Measurements from ENCODE around the gene NRG2.

The NRG2 gene

GRCh38 chr5:139911425-139912120, 131.5 kb downstream of the NRG2 start:
- H3K4me1 ChIP-seq (ENCODE audit: control insufficient read depth, insufficient read depth, low read length): peaks cover 1% of the 10 kb centered on the region; the same call in 1 of the 2 replicates
- H3K27me3 ChIP-seq (ENCODE audit: control insufficient read depth, insufficient read depth, low read length): no peaks in the 10 kb centered on the region
- H3K36me3 ChIP-seq (ENCODE audit: control insufficient read depth, insufficient read depth, low read length): no peaks in the 10 kb centered on the region
- no peaks in the 10 kb centered on the region for H3K9me3 ChIP-seq (ENCODE audit: control insufficient read depth, insufficient read depth, low read length)
- no CpG with 5 or more reads among the region's 4 CpGs for WGBS (ENCODE audit: insufficient coverage, insufficient read length)
- DNase-seq (ENCODE audit: low read depth, low spot score): no peak
- H3K4me3 ChIP-seq (ENCODE audit: low read length): no peak overlapping the region
- H3K27ac ChIP-seq (ENCODE audit: low read length): no peak overlapping the region

GRCh38 chr5:139910901-139911300, 132.2 kb downstream of the NRG2 start:
- no peaks in the 10 kb centered on the region for H3K27me3 ChIP-seq (ENCODE audit: control insufficient read depth, insufficient read depth, low read length)
- peaks cover under 1% of the 10 kb centered on the region; the same call in 1 of the 2 replicates for H3K4me1 ChIP-seq (ENCODE audit: control insufficient read depth, insufficient read depth, low read length)
- no peak for DNase-seq (ENCODE audit: low read depth, low spot score)
- no peak overlapping the region for H3K27ac ChIP-seq (ENCODE audit: low read length)
- no peaks in the 10 kb centered on the region for H3K36me3 ChIP-seq (ENCODE audit: control insufficient read depth, insufficient read depth, low read length)
- no peak overlapping the region for H3K4me3 ChIP-seq (ENCODE audit: low read length)
- no CpG with 5 or more reads among the region's 5 CpGs for WGBS (ENCODE audit: insufficient coverage, insufficient read length)
- H3K9me3 ChIP-seq (ENCODE audit: control insufficient read depth, insufficient read depth, low read length): no peaks in the 10 kb centered on the region

GRCh38 chr5:139910036-139910435, 133.1 kb downstream of the NRG2 start:
- H3K9me3 ChIP-seq (ENCODE audit: control insufficient read depth, insufficient read depth, low read length): no peaks in the 10 kb centered on the region
- peaks cover 4% of the 10 kb centered on the region for H3K4me1 ChIP-seq (ENCODE audit: control insufficient read depth, insufficient read depth, low read length)
- peaks cover 3% of the 10 kb centered on the region; the same call in 1 of the 2 replicates for H3K27me3 ChIP-seq (ENCODE audit: control insufficient read depth, insufficient read depth, low read length)
- no peak overlapping the region for H3K4me3 ChIP-seq (ENCODE audit: low read length)
- no peaks in the 10 kb centered on the region for H3K36me3 ChIP-seq (ENCODE audit: control insufficient read depth, insufficient read depth, low read length)
- WGBS (ENCODE audit: insufficient coverage, insufficient read length): no CpG with 5 or more reads among the region's 3 CpGs
- DNase-seq (ENCODE audit: low read depth, low spot score): no peak
- no peak overlapping the region for H3K27ac ChIP-seq (ENCODE audit: low read length)

- Histone ChIP-seq H3K4me1 (ENCODE audit: control insufficient read depth, insufficient read depth, low read length) (peaks cover 5% of the 10 kb centered on the region), H3K9me3 (ENCODE audit: control insufficient read depth, insufficient read depth, low read length) (no peaks in the 10 kb centered on the region), H3K27ac (ENCODE audit: low read length) (no peak overlapping the region), H3K36me3 (ENCODE audit: control insufficient read depth, insufficient read depth, low read length) (no peaks in the 10 kb centered on the region), H3K27me3 (ENCODE audit: control insufficient read depth, insufficient read depth, low read length) (peaks cover 9% of the 10 kb centered on the region; the same call in 1 of the 2 replicates), H3K4me3 (ENCODE audit: low read length) (no peak overlapping the region)
- no CpG with 5 or more reads among the region's 2 CpGs for WGBS (ENCODE audit: insufficient coverage, insufficient read length)
- no peak for DNase-seq (ENCODE audit: low read depth, low spot score)
Observed at GRCh38 chr5:139908749-139909148, 134.3 kb downstream of the NRG2 start.

- peaks cover 30% of the 10 kb centered on the region for H3K27me3 ChIP-seq (ENCODE audit: control insufficient read depth, insufficient read depth, low read length)
- no CpG with 5 or more reads among the region's 2 CpGs for WGBS (ENCODE audit: insufficient coverage, insufficient read length)
- no peaks in the 10 kb centered on the region for H3K9me3 ChIP-seq (ENCODE audit: control insufficient read depth, insufficient read depth, low read length)
- peaks cover 5% of the 10 kb centered on the region for H3K4me1 ChIP-seq (ENCODE audit: control insufficient read depth, insufficient read depth, low read length)
- DNase-seq (ENCODE audit: low read depth, low spot score): no peak
- no peak overlapping the region for H3K4me3 ChIP-seq (ENCODE audit: low read length)
- H3K27ac ChIP-seq (ENCODE audit: low read length): no peak overlapping the region
- no peaks in the 10 kb centered on the region for H3K36me3 ChIP-seq (ENCODE audit: control insufficient read depth, insufficient read depth, low read length)
Observed at GRCh38 chr5:139906661-139907060, 136.4 kb downstream of the NRG2 start.

GRCh38 chr5:139904816-139905661, 138.1 kb downstream of the NRG2 start:
- Histone ChIP-seq H3K4me1 (ENCODE audit: control insufficient read depth, insufficient read depth, low read length) (peaks cover 5% of the 10 kb centered on the region), H3K27ac (ENCODE audit: low read length) (no peak overlapping the region), H3K27me3 (ENCODE audit: control insufficient read depth, insufficient read depth, low read length) (peaks cover 46% of the 10 kb centered on the region), H3K36me3 (ENCODE audit: control insufficient read depth, insufficient read depth, low read length) (no peaks in the 10 kb centered on the region), H3K4me3 (ENCODE audit: low read length) (peak overlapping the region; percentile 56; the same call in 1 of the 2 replicates), H3K9me3 (ENCODE audit: control insufficient read depth, insufficient read depth, low read length) (no peaks in the 10 kb centered on the region)
- DNase-seq (ENCODE audit: low read depth, low spot score): no peak
- WGBS (ENCODE audit: insufficient coverage, insufficient read length): no CpG with 5 or more reads among the region's 22 CpGs

- no peaks in the 10 kb centered on the region for H3K36me3 ChIP-seq (ENCODE audit: control insufficient read depth, insufficient read depth, low read length)
- peak overlapping the region; percentile 56; the same call in 1 of the 2 replicates for H3K4me3 ChIP-seq (ENCODE audit: low read length)
- H3K27ac ChIP-seq (ENCODE audit: low read length): no peak overlapping the region
- H3K27me3 ChIP-seq (ENCODE audit: control insufficient read depth, insufficient read depth, low read length): peaks cover 49% of the 10 kb centered on the region
- WGBS (ENCODE audit: insufficient coverage, insufficient read length): no CpG with 5 or more reads among the region's 17 CpGs
- DNase-seq (ENCODE audit: low read depth, low spot score): no peak
- H3K9me3 ChIP-seq (ENCODE audit: control insufficient read depth, insufficient read depth, low read length): no peaks in the 10 kb centered on the region
- peaks cover 5% of the 10 kb centered on the region for H3K4me1 ChIP-seq (ENCODE audit: control insufficient read depth, insufficient read depth, low read length)
Observed at GRCh38 chr5:139904566-139904815, 138.6 kb downstream of the NRG2 start.

GRCh38 chr5:139903795-139904565, 139.1 kb downstream of the NRG2 start:
- no peak for DNase-seq (ENCODE audit: low read depth, low spot score)
- WGBS (ENCODE audit: insufficient coverage, insufficient read length): no CpG with 5 or more reads among the region's 89 CpGs

GRCh38 chr5:139903450-139903794, 139.7 kb downstream of the NRG2 start:
- no peak for DNase-seq (ENCODE audit: low read depth, low spot score)
- H3K36me3 ChIP-seq (ENCODE audit: control insufficient read depth, insufficient read depth, low read length): no peaks in the 10 kb centered on the region
- peaks cover 5% of the 10 kb centered on the region for H3K4me1 ChIP-seq (ENCODE audit: control insufficient read depth, insufficient read depth, low read length)
- H3K9me3 ChIP-seq (ENCODE audit: control insufficient read depth, insufficient read depth, low read length): no peaks in the 10 kb centered on the region
- peaks cover 49% of the 10 kb centered on the region for H3K27me3 ChIP-seq (ENCODE audit: control insufficient read depth, insufficient read depth, low read length)
- peak overlapping the region; percentile 56; the same call in 1 of the 2 replicates for H3K4me3 ChIP-seq (ENCODE audit: low read length)
- no CpG with 5 or more reads among the region's 14 CpGs for WGBS (ENCODE audit: insufficient coverage, insufficient read length)
- no peak overlapping the region for H3K27ac ChIP-seq (ENCODE audit: low read length)

More at GRCh38 chr5:139903795-139904565, 139.1 kb downstream of the NRG2 start:
- H3K4me3 ChIP-seq (ENCODE audit: low read length): peak overlapping the region; percentile 56
- peaks cover 5% of the 10 kb centered on the region for H3K4me1 ChIP-seq (ENCODE audit: control insufficient read depth, insufficient read depth, low read length)
- H3K27ac ChIP-seq (ENCODE audit: low read length): no peak overlapping the region
- H3K36me3 ChIP-seq (ENCODE audit: control insufficient read depth, insufficient read depth, low read length): no peaks in the 10 kb centered on the region
- peaks cover 49% of the 10 kb centered on the region for H3K27me3 ChIP-seq (ENCODE audit: control insufficient read depth, insufficient read depth, low read length)
- H3K9me3 ChIP-seq (ENCODE audit: control insufficient read depth, insufficient read depth, low read length): no peaks in the 10 kb centered on the region

GRCh38 chr5:139901986-139902385, 141.1 kb downstream of the NRG2 start:
- Histone ChIP-seq H3K27ac (ENCODE audit: low read length) (no peak overlapping the region), H3K36me3 (ENCODE audit: control insufficient read depth, insufficient read depth, low read length) (no peaks in the 10 kb centered on the region), H3K9me3 (ENCODE audit: control insufficient read depth, insufficient read depth, low read length) (no peaks in the 10 kb centered on the region), H3K4me1 (ENCODE audit: control insufficient read depth, insufficient read depth, low read length) (peaks cover 5% of the 10 kb centered on the region), H3K4me3 (ENCODE audit: low read length) (no peak overlapping the region), H3K27me3 (ENCODE audit: control insufficient read depth, insufficient read depth, low read length) (peaks cover 49% of the 10 kb centered on the region)
- no CpG with 5 or more reads among the region's 3 CpGs for WGBS (ENCODE audit: insufficient coverage, insufficient read length)
- DNase-seq (ENCODE audit: low read depth, low spot score): no peak

All from iPS DF 6.9 (cell line).